OCI-LY7 (cell line): ENCODE results near the gene SNCAIP.

Source experiments
- CTCF ChIP-seq: fragments of 200-600 bp; sonication (generic); conservative IDR thresholded peaks from 2 replicates; pipeline ENCODE4 v1.5.1; 2014; ENCODE audit warnings: mild to moderate bottlenecking, antibody characterized with exemption, low read length, moderate library complexity, mixed read lengths
- EZH2phosphoT487 ChIP-seq: fragments of 200-600 bp; sonication (generic); IDR thresholded peaks from 2 replicates; pipeline ENCODE4 v1.6.1; 2018; ENCODE audit warnings: low read depth, borderline replicate concordance, mild to moderate bottlenecking, mixed run types, antibody characterized with exemption, low read length, moderate library complexity, mixed read lengths

DNA sequence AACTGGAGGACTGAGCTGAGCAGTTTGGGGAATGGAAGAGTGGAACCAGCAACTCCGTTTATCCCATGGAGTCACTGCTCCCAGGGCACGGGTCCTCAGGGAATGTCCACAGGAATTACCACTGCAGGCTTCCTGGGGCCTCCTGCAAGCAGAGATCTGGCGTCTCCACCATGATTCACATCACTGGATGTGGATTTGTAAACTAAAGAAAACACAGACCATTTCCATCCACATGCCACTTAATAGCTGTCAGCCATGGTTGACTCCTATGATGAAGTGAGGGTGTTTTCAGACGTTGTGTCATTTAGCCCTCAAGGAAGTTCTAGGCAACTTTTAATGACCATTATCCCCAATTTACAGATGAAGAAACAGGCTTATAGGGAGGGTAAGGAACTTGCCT, 30.2 kb downstream of the SNCAIP start:
- no peak for TF ChIP-seq CTCF
- TF ChIP-seq EZH2phosphoT487: no peak
